HG03097 (cell line): ENCODE results near the gene EPOP.
"Not testable (repeated sequence)": the region's sequence is repeated elsewhere in the genome, so short reads cannot be mapped to it uniquely, and the experiment has no call there.

Experiments
- ATAC-seq: cut with Tn5 transposase; IDR thresholded peaks from one replicate; pipeline ENCODE4 v1.9.1; 2021; ENCODE audit not compliant: unreplicated experiment, low FRiP score

EPOP gene

DNA sequence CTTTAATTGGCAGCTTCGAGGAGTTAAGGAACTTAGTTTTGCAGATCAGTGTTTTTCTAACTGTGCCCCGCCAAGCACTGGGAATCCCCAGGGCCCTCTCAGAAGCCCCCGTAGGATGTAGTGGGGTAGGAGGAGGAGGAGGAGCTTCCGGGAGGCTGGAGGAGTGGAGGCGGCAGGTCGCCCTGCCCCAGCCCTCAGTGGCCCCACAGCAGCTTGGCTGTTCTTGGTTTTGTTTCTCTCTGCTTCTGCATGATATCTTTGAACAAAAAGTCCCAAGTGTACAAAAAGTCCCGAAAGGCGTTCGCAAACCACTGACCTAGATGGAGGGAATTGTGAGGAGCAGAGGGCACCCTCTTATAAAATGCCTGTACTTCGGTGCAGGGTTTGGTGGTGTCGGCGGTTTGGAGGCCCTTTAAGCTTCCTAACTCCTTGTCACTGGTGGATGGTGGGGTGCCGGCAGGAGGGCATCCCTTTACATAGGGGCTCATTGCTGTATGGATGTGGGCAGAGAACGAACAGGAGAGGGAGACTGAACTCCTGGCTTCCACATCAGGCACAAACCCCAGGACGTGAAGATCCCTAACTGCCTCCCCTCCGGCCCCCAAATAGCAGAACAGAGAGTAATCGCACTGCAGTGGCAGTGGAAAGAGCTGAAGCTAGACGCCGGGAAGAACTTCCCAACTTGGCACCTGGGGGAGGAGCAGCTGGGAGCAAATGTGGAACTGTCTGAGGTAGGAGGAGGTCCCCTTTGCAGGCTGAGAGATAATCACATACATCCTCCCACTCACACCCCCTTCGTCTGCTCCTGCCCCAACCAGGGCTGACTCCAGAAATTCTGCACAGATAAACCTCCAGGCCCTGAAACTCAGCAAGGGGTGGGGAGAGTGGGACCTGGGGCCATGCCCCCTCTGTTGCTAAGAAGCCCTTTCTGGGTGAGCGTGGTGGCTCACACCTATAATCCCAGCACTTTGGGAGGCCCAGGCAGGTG lies 20.1 kb downstream of the EPOP start:
- ATAC-seq = no peak

DNA sequence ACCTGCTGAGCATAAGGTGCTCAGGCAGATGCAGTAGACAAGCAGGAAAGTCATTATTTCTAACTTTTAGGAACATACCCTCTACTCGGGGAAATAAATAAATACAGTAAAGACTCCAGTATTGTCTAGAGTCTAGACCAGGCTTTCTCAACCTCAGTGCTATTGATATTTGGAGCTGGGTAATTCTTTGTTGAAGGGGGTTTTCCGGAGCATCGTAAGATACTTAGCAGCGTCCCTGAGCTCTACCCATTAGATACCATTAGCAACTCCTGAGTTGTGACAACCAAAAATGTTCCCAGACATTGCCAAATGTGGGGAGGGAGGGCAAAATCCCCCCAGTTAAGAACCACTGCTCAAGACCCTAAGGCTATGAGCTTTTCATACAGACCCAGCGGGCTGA lies 21.1 kb downstream of the EPOP start:
- no peak for ATAC-seq

DNA sequence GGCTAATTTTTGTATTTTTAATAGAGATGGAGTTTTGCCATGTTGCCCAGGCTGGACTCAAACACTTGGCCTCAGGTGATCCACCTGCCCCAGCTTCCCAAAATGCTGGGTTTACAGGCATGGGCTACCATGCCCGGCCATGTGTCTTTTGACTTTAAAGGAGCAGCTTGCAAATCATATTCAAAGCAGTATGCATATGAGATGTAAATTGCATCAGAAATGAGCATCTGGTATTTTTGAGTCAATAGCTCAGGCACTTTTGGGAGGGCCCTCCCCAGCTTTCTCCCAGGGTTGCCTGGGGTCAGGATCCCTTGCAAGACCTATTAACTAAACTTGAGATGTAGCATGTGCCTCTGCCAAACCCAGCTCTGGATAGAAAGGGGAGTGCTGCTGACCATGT lies 21.5 kb downstream of the EPOP start:
- no peak for ATAC-seq

- ATAC-seq = not testable (repeated sequence)
These were observed 24.0 kb downstream of the EPOP start for GRCh38 chr17:38650653-38651173.

DNA sequence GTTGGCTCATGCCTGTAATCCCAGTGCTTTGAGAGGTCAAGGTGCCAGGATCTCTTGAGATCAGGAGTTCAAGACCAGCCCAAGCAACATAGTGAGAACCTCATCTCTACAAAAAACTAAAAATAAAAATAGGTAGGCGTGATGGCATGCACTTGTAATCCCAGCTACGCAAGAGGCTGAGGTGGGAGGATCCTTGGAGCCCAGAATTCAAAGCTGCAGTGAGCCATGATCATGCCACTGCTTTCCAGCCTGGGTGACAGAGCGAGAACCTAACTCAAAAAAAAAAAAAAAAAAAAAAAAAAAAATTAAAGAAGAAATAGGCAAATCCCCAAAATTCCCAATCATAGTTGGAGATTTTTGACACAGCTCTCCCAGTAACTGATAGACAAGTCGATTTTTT lies 36.8 kb downstream of the EPOP start:
- ATAC-seq = no peak

DNA sequence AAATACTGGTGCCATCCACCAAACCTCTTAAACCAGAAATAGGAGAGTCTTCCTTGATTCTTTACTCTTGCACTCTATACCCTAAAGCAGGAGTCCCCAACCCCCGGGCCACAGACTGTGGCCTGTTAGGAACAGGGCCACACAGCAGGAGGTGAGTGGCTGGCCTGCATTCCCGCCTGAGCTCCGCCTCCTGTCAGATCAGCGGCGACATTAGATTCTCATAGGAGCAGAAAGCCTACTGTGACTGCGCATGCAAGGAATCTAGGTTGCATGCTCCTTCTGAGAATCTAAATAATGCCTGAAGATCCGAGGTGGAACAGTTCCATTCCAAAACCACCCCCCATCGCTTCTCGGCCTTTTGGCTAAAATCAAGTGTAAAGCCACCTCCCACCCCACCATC lies 38.7 kb downstream of the EPOP start:
- ATAC-seq = no peak

DNA sequence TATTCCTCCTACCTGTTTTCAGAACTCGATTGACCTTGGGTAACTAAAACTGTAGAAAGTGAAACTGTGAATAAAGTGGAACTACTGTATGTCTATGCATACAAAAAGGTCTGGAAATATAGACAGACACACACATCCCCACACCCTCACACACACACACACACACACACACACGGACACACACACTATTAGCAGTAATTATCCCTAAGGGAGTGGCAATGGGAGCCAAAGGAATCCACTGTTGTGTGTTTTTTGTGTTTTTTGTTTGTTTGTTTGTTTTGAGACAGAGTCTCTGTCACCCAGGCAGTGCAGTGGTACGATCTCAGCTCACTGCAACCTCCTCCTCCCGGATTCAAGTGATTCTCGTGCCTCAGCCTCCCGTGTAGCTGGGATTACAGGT lies 42.4 kb downstream of the EPOP start:
- ATAC-seq = no peak

DNA sequence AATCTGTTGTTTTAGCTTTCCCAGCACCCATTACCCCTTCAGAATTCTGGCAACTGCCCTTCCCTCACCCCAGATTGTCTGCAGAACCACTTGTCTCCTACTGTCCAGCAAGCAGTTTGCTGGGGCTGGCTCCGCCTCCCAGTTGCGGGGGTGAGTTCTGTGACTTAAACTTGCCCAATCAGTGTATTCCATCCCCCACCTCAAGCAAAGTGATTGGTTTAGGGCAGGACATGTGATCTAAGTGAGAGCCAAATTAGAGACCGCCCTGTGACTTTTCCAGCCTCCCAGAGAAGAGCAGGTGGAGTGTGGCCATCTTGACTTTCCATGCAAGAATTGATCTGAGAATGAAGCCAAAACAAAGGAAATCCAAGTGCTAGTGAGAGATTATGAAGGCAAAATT lies 46.3 kb downstream of the EPOP start:
- ATAC-seq = no peak

GRCh38 chr17:38627957-38628356 lies 46.8 kb downstream of the EPOP start:
- no peak for ATAC-seq

DNA sequence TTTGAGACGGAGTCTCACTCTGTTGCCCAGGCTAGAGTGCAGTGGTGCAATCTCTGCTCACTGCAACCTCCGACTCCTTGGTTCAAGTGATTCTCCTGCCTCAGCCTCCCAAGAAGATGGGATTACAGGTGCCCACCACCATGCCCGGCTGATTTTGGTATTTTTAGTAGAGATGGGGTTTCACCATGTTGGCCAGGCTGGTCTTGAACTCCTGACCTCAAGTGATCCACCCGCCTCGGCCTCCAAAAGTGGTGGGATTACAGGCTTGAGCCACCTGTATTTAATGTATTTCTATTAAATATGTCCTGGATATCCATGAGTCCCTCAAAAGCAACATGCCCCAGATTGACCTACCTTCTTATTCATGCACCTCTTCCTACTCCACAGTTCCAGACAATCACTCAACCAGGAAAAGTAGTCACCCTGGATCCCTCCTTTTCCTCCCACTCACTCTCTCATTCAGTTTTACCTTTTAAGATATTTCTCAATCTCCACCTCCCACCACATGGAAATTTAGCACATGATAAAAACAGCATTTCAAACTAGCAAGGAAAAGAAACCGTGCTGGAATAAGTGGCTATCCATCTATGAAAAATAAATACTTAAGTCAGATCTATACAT lies 48.0 kb downstream of the EPOP start:
- ATAC-seq = not testable (repeated sequence)

DNA sequence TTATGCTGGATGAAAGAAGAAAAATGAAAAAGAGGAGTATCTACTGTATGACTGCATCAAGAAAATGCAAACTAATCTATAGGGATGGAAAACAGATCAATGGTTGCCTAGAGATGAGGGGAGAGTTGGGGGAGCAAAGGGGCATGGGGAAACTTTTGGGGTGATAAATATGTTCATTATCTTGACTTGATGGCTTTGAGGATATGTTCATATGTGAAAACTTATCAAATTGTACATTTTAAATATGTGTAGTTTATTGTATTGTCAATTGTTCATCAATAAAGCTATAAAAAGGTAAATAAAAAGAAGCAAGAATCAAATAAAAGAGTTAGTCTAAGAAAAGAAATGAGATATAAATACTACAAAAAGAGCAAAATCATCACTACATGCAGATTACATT lies 49.3 kb downstream of the EPOP start:
- ATAC-seq = no peak

DNA sequence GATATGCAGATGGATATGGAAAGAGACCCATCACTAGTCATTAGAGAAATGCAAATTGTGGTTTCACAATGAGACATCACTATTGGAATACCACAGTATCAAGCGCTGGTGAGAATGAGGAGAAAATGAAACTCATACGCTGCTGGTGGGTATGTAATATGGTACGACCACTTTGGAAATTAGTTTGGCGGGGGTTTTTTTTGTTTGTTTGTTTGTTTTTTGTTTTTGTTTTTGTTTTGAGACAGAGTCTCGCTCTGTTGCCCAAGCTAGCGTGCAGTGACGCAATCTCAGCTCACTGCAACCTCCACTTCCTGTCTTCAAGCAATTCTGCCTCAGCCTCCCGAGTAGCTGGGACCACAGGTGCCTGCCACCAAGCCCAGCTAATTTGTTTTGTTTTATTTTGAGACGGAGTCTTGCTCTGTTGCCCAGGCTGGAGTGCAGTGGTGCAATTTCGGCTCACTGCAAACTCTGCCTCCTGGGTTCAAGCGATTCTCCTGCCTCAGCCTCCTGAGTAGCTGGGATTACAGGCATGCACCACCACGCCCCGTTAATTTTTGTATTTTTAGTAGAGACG lies 49.9 kb downstream of the EPOP start:
- ATAC-seq = not testable (repeated sequence)
